H1 (cell line): ENCODE results near the gene KIF26B. TPM values are rescaled to one million over a fixed set of nuclear protein-coding genes. Genes with fewer than 3 reads are reported as not detected.

Source experiments
- CTCF ChIA-PET: fragments of 300-600 bp; sonication (Branson Sonifier 250); formaldehyde crosslinking; loops from one replicate; lab custom pipeline; 2021; ENCODE audit not compliant: partially characterized antibody; lab: Charles Lee
- POLR2A ChIA-PET: fragments of 300-600 bp; sonication (Branson Sonifier 250); formaldehyde crosslinking; loops from one replicate; lab custom pipeline; 2021; ENCODE audit warnings: inconsistent platforms; ENCODE audit not compliant: partially characterized antibody; lab: Charles Lee
- DNase-seq, 2 experiments: peaks; one replicate each; pipeline versions ENCODE4 v3.0.0 to v3.0.0-alpha.2; 2010 to 2022; ENCODE audit warnings: low spot score in 2 of 2, low read depth in 1 of 2, mixed read lengths in 1 of 2
- FAIRE-seq: peaks from 2 replicates; lab custom pipeline; 2011; peaks lifted over from hg19 to GRCh38; lab: Jason Lieb, UNC
- H2AFZ ChIP-seq: 2 replicates; pipeline ENCODE4 v1.8.1; 2012; ENCODE audit warnings: low read length, inconsistent platforms
- H2AK5ac ChIP-seq: 2 replicates; pipeline ENCODE4 v1.6.1; 2013; ENCODE audit warnings: low read depth, low read length
- H2BK120ac ChIP-seq: replicated peaks from 2 replicates; pipeline ENCODE3; 2013; ENCODE audit warnings: low read depth, low read length, inconsistent platforms
- H2BK12ac ChIP-seq: 2 replicates; pipeline ENCODE4 v1.6.1; 2013; ENCODE audit warnings: low read depth, low read length
- H2BK15ac ChIP-seq: 2 replicates; pipeline ENCODE4 v1.6.1; 2013; ENCODE audit warnings: low read length
- H2BK20ac ChIP-seq: 2 replicates; pipeline ENCODE4 v1.6.1; 2013; ENCODE audit warnings: low read length
- H2BK5ac ChIP-seq: 2 replicates; pipeline ENCODE4 v1.6.1; 2013; ENCODE audit warnings: low read depth, low read length
- H3K14ac ChIP-seq: 2 replicates; pipeline ENCODE4 v1.6.1; 2013; ENCODE audit warnings: inconsistent platforms; ENCODE audit not compliant: insufficient read length
- H3K18ac ChIP-seq: 2 replicates; pipeline ENCODE4 v1.6.1; 2013; ENCODE audit warnings: low read length; ENCODE audit errors: extremely low read depth
- H3K23ac ChIP-seq: 2 replicates; pipeline ENCODE4 v1.6.1; 2013; ENCODE audit warnings: inconsistent platforms; ENCODE audit not compliant: insufficient read length
- H3K23me2 ChIP-seq: 2 replicates; pipeline ENCODE4 v1.6.1; 2013; ENCODE audit warnings: low read depth, low read length
- H3K27ac ChIP-seq: 2 replicates; pipeline ENCODE4 v1.6.1; 2011; ENCODE audit warnings: low read depth, low read length, inconsistent platforms
- H3K27me3 ChIP-seq, 4 experiments: replicated peaks in 1 of 4; 1 replicate in 1 of 4; 2 replicates in 3 of 4; pipeline versions ENCODE4 v1.6.1 to v1.8.1; 2011 to 2013; ENCODE audit warnings: low read length in 3 of 4, mild to moderate bottlenecking in 3 of 4, inconsistent platforms in 2 of 4, mixed read lengths in 2 of 4, moderate library complexity in 1 of 4; ENCODE audit not compliant: control insufficient read depth in 3 of 4, insufficient read depth in 3 of 4; ENCODE audit errors: extremely low read depth in 1 of 4
- H3K36me3 ChIP-seq, 4 experiments: 2 replicates each; pipeline versions ENCODE4 v1.6.1 to v1.8.1; 2011 to 2013; ENCODE audit warnings: mild to moderate bottlenecking in 4 of 4, low read length in 3 of 4, moderate library complexity in 2 of 4, control low read depth in 1 of 4, inconsistent platforms in 1 of 4; ENCODE audit not compliant: insufficient read depth in 4 of 4, control insufficient read depth in 2 of 4
- H3K4ac ChIP-seq: replicated peaks from 2 replicates; pipeline ENCODE3; 2013; ENCODE audit warnings: low read length, low read depth, mixed read lengths, inconsistent platforms; ENCODE audit not compliant: insufficient read length
- H3K4me1 ChIP-seq, 4 experiments: replicated peaks in 1 of 4; 1 replicate in 1 of 4; 2 replicates in 3 of 4; pipeline versions ENCODE4 v1.6.1 to v1.8.1; 2011 to 2013; ENCODE audit warnings: low read length in 3 of 4, inconsistent platforms in 2 of 4, mixed read lengths in 1 of 4; ENCODE audit not compliant: insufficient read depth in 4 of 4, control insufficient read depth in 3 of 4
- H3K4me2 ChIP-seq, 2 experiments: 2 replicates each; pipeline versions ENCODE4 v1.6.1 to v1.8.1; 2011 to 2013; ENCODE audit warnings: low read depth in 2 of 2, low read length in 2 of 2, control low read depth in 1 of 2, inconsistent platforms in 1 of 2, mild to moderate bottlenecking in 1 of 2; ENCODE audit not compliant: insufficient read depth in 1 of 2
- H3K4me3 ChIP-seq, 4 experiments: fragments of 200-600, 300-600 bp in 1 of 4; sonication (generic), shearing (Covaris generic), sonication (Bioruptor Twin) in 1 of 4; 2 replicates each; pipeline versions ENCODE4 v1.5.1 to v1.8.1; 2011 to 2016; ENCODE audit warnings: low read length in 4 of 4, low read depth in 3 of 4, control low read depth in 2 of 4, inconsistent platforms in 2 of 4, mild to moderate bottlenecking in 2 of 4, mixed read lengths in 1 of 4, moderate library complexity in 1 of 4; ENCODE audit not compliant: insufficient read depth in 2 of 4; ENCODE audit errors: extremely low read depth in 1 of 4
- H3K56ac ChIP-seq: replicated peaks from 2 replicates; pipeline ENCODE3; 2013; ENCODE audit warnings: low read depth, mild to moderate bottlenecking, mixed read lengths, low read length, inconsistent platforms; ENCODE audit not compliant: insufficient read length
- H3K79me1 ChIP-seq: 2 replicates; pipeline ENCODE4 v1.6.1; 2013; ENCODE audit warnings: low read depth, low read length, control low read depth
- H3K79me2 ChIP-seq, 2 experiments: 2 replicates each; pipeline versions ENCODE4 v1.6.1 to v1.8.1; 2012 to 2013; ENCODE audit warnings: low read length in 2 of 2, mild to moderate bottlenecking in 2 of 2, inconsistent platforms in 1 of 2; ENCODE audit not compliant: insufficient read depth in 2 of 2, control insufficient read depth in 1 of 2
- H3K9ac ChIP-seq, 4 experiments: replicated peaks in 1 of 4; 1 replicate in 1 of 4; 2 replicates in 3 of 4; pipeline versions ENCODE4 v1.6.1 to v1.8.1; 2011 to 2013; ENCODE audit warnings: low read depth in 3 of 4, low read length in 3 of 4, control low read depth in 2 of 4, mild to moderate bottlenecking in 2 of 4, moderate library complexity in 2 of 4, inconsistent platforms in 1 of 4; ENCODE audit errors: extremely low read depth in 1 of 4
- H3K9me3 ChIP-seq, 2 experiments: 2 replicates each; pipeline versions ENCODE4 v1.6.1 to v1.8.1; 2012 to 2013; ENCODE audit warnings: mild to moderate bottlenecking in 2 of 2, moderate library complexity in 2 of 2, control low read depth in 1 of 2, inconsistent platforms in 1 of 2, low read depth in 1 of 2, low read length in 1 of 2, mixed read lengths in 1 of 2; ENCODE audit not compliant: insufficient read depth in 2 of 2
- H4K20me1 ChIP-seq, 2 experiments: replicated peaks in 1 of 2; 2 replicates each; pipeline versions ENCODE3 to v1.8.1; 2011 to 2013; ENCODE audit warnings: inconsistent platforms in 2 of 2, low read length in 2 of 2, mild to moderate bottlenecking in 1 of 2; ENCODE audit not compliant: insufficient read depth in 2 of 2, control insufficient read depth in 1 of 2
- H4K5ac ChIP-seq: 2 replicates; pipeline ENCODE4 v1.6.1; 2013; ENCODE audit warnings: low read length, low read depth, mixed read lengths, inconsistent platforms; ENCODE audit not compliant: insufficient read length
- H4K8ac ChIP-seq: 2 replicates; pipeline ENCODE4 v1.8.0; 2013; ENCODE audit warnings: mild to moderate bottlenecking, moderate library complexity, low read length, inconsistent platforms; ENCODE audit not compliant: insufficient read depth; ENCODE audit errors: extremely low read depth
- H4K91ac ChIP-seq: replicated peaks from 2 replicates; pipeline ENCODE3; 2013; ENCODE audit warnings: low read length, mixed read lengths, inconsistent platforms; ENCODE audit not compliant: insufficient read length
- ASH2L ChIP-seq: fragments of 200-600, 300-600 bp; sonication (generic); IDR thresholded peaks from one replicate; pipeline ENCODE4 v1.7.1; 2017; ENCODE audit warnings: low read length
- CBX8 ChIP-seq: fragments of 300-800, 300-1000 bp; sonication (generic); IDR thresholded peaks from 2 replicates; pipeline ENCODE4 v1.7.1; 2016; ENCODE audit warnings: low read depth, low read length, borderline replicate concordance
- EP300 ChIP-seq, 2 experiments: IDR thresholded peaks; 1 replicate in 1 of 2; 2 replicates in 1 of 2; pipeline ENCODE4 v1.6.1; 2011 to 2012; ENCODE audit warnings: low read depth in 2 of 2, low read length in 2 of 2, mild to moderate bottlenecking in 2 of 2, borderline replicate concordance in 1 of 2, inconsistent platforms in 1 of 2, moderate library complexity in 1 of 2
- EZH2 ChIP-seq: fragments of 200-600 bp; sonication (generic); IDR thresholded peaks from 2 replicates; pipeline ENCODE4 v1.7.1; 2012; ENCODE audit warnings: low read depth, mild to moderate bottlenecking, moderate library complexity, low read length, inconsistent platforms; ENCODE audit not compliant: severe bottlenecking
- FOSL1 ChIP-seq: IDR thresholded peaks from 2 replicates; pipeline ENCODE4 v1.6.1; 2011; ENCODE audit warnings: mild to moderate bottlenecking, low read depth, low read length, moderate library complexity; ENCODE audit not compliant: insufficient read depth
- HDAC2 ChIP-seq, 2 experiments: fragments of 300-600 bp in 1 of 2; sonication (generic) in 1 of 2; IDR thresholded peaks; 2 replicates each; pipeline ENCODE4 v1.6.1; 2011 to 2012; ENCODE audit warnings: low read depth in 2 of 2, low read length in 2 of 2, mild to moderate bottlenecking in 2 of 2, moderate library complexity in 2 of 2, borderline replicate concordance in 1 of 2, inconsistent platforms in 1 of 2
- JUN ChIP-seq: IDR thresholded peaks from 2 replicates; pipeline ENCODE4 v1.6.1; 2011; ENCODE audit warnings: low read depth, mild to moderate bottlenecking, improper control_type of control experiment, low read length
- RXRA ChIP-seq: IDR thresholded peaks from 2 replicates; pipeline ENCODE4 v1.6.1; 2011; ENCODE audit warnings: low read depth, mild to moderate bottlenecking, low read length, moderate library complexity; ENCODE audit not compliant: insufficient read depth
- SIRT6 ChIP-seq: IDR thresholded peaks from one replicate; pipeline ENCODE4 v1.7.1; 2012; ENCODE audit warnings: low read length, inconsistent platforms
- SP1 ChIP-seq: IDR thresholded peaks from 2 replicates; pipeline ENCODE4 v1.6.1; 2011; ENCODE audit warnings: low read depth, low read length
- TBP ChIP-seq: IDR thresholded peaks from 2 replicates; pipeline ENCODE4 v1.6.1; 2011; ENCODE audit warnings: low read depth, low read length, improper control_type of control experiment
- polyA plus RNA-seq, 7 experiments: library from polyadenylated mRNA; depleted of rRNA in 3 of 7; stranded (reverse) in 5 of 7; unstranded in 2 of 7; fragments of >200 nt in 5 of 7; fragments of 200-250 nt in 2 of 7; gene quantifications; 1 replicate in 5 of 7; 2 replicates in 1 of 7; 4 replicates in 1 of 7; pipeline versions ENCODE4 v1.2.1 to v1.2.3, GENCODE V29; 2011 to 2013; ENCODE audit warnings: missing spikeins in 2 of 7, mixed read lengths in 2 of 7
- total RNA-seq: library from RNA; stranded (reverse); fragmentation: NEBNext Ultra II Directional; extraction: Animal tissue kit (Norgen Biotek cat#: 25700); gene quantifications from 2 replicates; pipeline ENCODE4 v1.2.1, GENCODE V29; 2021
- TF ChIP-seq, protein P1 (sequence below): IDR thresholded peaks from 2 replicates; pipeline ENCODE4 v1.6.1; 2012; ENCODE audit warnings: low read length, inconsistent platforms
- TF ChIP-seq, protein P2 (sequence below): IDR thresholded peaks from 2 replicates; pipeline ENCODE4 v1.6.1; 2012; ENCODE audit warnings: inconsistent platforms

The KIF26B gene
- total and polyA plus RNA-seq, 2 of the 8 experiments (the other 6 are each of a cell fraction or from before 2014, with no cell fraction given), result 0.06 to 0.28 TPM

DNA sequence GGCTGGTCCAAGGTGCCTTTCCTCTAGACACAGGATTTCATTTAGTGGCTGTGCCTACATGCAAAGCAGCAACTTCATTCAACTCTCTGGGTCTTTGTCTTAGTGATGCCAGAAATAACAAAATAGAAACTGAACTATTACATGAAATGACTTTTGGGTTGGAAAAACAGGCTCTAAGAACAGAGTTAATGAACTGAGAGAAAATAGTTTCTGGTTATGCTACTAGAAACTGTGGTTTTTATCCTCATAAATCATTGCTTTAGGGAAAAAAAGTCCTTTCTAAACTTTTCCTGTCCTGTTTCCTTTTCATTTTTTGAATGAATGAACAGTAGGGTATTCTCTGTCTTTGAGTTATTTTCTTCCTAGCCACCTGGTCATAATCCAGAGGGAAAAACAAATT lies 424.0 kb downstream of the KIF26B start:
- H4K8ac ChIP-seq, result no peak overlapping the region
- CTCF ChIA-PET, result interaction anchor here (0.7 to 1.0 kb wide), 3 partner anchors 27 to 425 kb away, joined by 3 read pairs; no protein-coding TSS in a partner anchor
- no peak overlapping the region for H4K5ac ChIP-seq
- TF ChIP-seq FOSL1 (no peak), EZH2 (no peak), EP300 (IDR thresholded peaks at IDR 0.05; ENCODE audit: borderline replicate concordance in 1 of 2, low read depth in 2 of 2, low read length in 2 of 2) (no peak), HDAC2 (IDR thresholded peaks at IDR 0.05; ENCODE audit: borderline replicate concordance in 1 of 2, low read depth in 2 of 2, low read length in 2 of 2) (no peak), SIRT6 (no peak), TBP (no peak), SP1 (no peak), ASH2L (no peak), RXRA (no peak), CBX8 (no peak), JUN (no peak)
- TF ChIP-seq, protein P1, sequence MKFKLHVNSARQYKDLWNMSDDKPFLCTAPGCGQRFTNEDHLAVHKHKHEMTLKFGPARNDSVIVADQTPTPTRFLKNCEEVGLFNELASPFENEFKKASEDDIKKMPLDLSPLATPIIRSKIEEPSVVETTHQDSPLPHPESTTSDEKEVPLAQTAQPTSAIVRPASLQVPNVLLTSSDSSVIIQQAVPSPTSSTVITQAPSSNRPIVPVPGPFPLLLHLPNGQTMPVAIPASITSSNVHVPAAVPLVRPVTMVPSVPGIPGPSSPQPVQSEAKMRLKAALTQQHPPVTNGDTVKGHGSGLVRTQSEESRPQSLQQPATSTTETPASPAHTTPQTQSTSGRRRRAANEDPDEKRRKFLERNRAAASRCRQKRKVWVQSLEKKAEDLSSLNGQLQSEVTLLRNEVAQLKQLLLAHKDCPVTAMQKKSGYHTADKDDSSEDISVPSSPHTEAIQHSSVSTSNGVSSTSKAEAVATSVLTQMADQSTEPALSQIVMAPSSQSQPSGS, result no peak
- TF ChIP-seq, protein P2, sequence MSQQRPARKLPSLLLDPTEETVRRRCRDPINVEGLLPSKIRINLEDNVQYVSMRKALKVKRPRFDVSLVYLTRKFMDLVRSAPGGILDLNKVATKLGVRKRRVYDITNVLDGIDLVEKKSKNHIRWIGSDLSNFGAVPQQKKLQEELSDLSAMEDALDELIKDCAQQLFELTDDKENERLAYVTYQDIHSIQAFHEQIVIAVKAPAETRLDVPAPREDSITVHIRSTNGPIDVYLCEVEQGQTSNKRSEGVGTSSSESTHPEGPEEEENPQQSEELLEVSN, result no peak

More for the DNA sequence above, 424.0 kb downstream of the KIF26B start:
- H2BK12ac ChIP-seq, result no peak overlapping the region
- H3K27ac ChIP-seq, result no peak overlapping the region
- H2BK15ac ChIP-seq, result no peak overlapping the region
- H3K23me2 ChIP-seq, result no peaks in the 10 kb centered on the region
- H3K18ac ChIP-seq, result no peak overlapping the region
- H3K9me3 ChIP-seq, result no peaks in the 10 kb centered on the region
- H2BK20ac ChIP-seq, result no peak overlapping the region
- no peak overlapping the region for H3K4me2 ChIP-seq
- H3K27me3 ChIP-seq, result no peaks in the 10 kb centered on the region; a peak in 1 of 7 replicates
- H3K56ac ChIP-seq, result no peak overlapping the region
- no peaks in the 10 kb centered on the region for H3K79me1 ChIP-seq
- no peak for FAIRE-seq
- H2BK120ac ChIP-seq, result no peak overlapping the region
- no peaks in the 10 kb centered on the region for H3K79me2 ChIP-seq
- H3K36me3 ChIP-seq, result no peaks in the 10 kb centered on the region
- no peak overlapping the region for H4K91ac ChIP-seq
- no peaks in the 10 kb centered on the region for H4K20me1 ChIP-seq
- H3K4me1 ChIP-seq, result no peaks in the 10 kb centered on the region
- H2AK5ac ChIP-seq, result no peak overlapping the region
- no peak overlapping the region for H2AFZ ChIP-seq
- no peak overlapping the region for H3K14ac ChIP-seq
- H3K23ac ChIP-seq, result no peak overlapping the region
- DNase-seq, result no peak
- H3K4ac ChIP-seq, result no peak overlapping the region
- no peak overlapping the region for H3K9ac ChIP-seq
- no peak overlapping the region for H2BK5ac ChIP-seq
- POLR2A ChIA-PET, result no interaction called here
- H3K4me3 ChIP-seq, result no peak overlapping the region
